HepG2 (cell line): Measurements from ENCODE around the gene RBBP8NL. TPM values are rescaled to one million over a fixed set of nuclear protein-coding genes. Genes with fewer than 3 reads are reported as not detected.

ENCODE experiments used
- AGO2 ChIP-seq: fragments of 200-400 bp; formaldehyde crosslinking; optimal IDR thresholded peaks from 2 replicates; pipeline ENCODE3; 2017; ENCODE audit warnings: mild to moderate bottlenecking, low read depth, low read length, moderate library complexity
- ATAD3A ChIP-seq: sonication (generic); formaldehyde crosslinking; IDR thresholded peaks from 2 replicates; pipeline ENCODE4 v1.4.0; 2020; ENCODE audit warnings: missing genetic modification reagents
- CBFB ChIP-seq: sonication (generic); formaldehyde crosslinking; IDR thresholded peaks from 2 replicates; pipeline ENCODE4 v1.4.0; 2020; ENCODE audit warnings: missing genetic modification reagents
- CHD4 ChIP-seq: fragments of 200-600 bp; sonication (generic); IDR thresholded peaks from 2 replicates; pipeline ENCODE4 v1.7.0; 2017; ENCODE audit warnings: mild to moderate bottlenecking, low read length, borderline replicate concordance
- CREB3 ChIP-seq: sonication (generic); formaldehyde crosslinking; IDR thresholded peaks from 2 replicates; pipeline ENCODE4 v1.5.0; 2020; ENCODE audit warnings: missing genetic modification reagents
- HMG20A ChIP-seq: IDR thresholded peaks from 2 replicates; pipeline ENCODE4 v1.6.1; 2016; ENCODE audit warnings: borderline replicate concordance
- HNF1B ChIP-seq: sonication (generic); formaldehyde crosslinking; IDR thresholded peaks from 2 replicates; pipeline ENCODE4 v1.5.1; 2020; ENCODE audit warnings: mild to moderate bottlenecking, moderate library complexity, missing genetic modification reagents
- KLF16 ChIP-seq, 2 experiments: sonication (generic) in 1 of 2; formaldehyde crosslinking in 1 of 2; IDR thresholded peaks; 2 replicates each; pipeline versions ENCODE4 v1.6.1 to v1.8.0; 2016 to 2023; ENCODE audit warnings: missing genetic modification reagents in 2 of 2, missing compliant biosample characterization in 1 of 2
- MEIS1 ChIP-seq: sonication (generic); formaldehyde crosslinking; IDR thresholded peaks from 2 replicates; pipeline ENCODE4 v1.9.0; 2021; ENCODE audit warnings: mild to moderate bottlenecking, missing genetic modification reagents, moderate library complexity, borderline replicate concordance
- MLX ChIP-seq: IDR thresholded peaks from 2 replicates; pipeline ENCODE4 v1.6.1; 2016
- SALL2 ChIP-seq: sonication (generic); formaldehyde crosslinking; IDR thresholded peaks from 2 replicates; pipeline ENCODE4 v1.8.1; 2023; ENCODE audit warnings: mild to moderate bottlenecking, missing genetic modification reagents, inconsistent platforms
- SIN3A ChIP-seq: IDR thresholded peaks from 2 replicates; pipeline ENCODE4 v1.6.1; 2011; ENCODE audit warnings: low read depth, mild to moderate bottlenecking, control low read depth, low read length, borderline replicate concordance
- SIX4 ChIP-seq: sonication (generic); formaldehyde crosslinking; IDR thresholded peaks from 2 replicates; pipeline ENCODE4 v1.4.0; 2020; ENCODE audit warnings: missing genetic modification reagents
- SKI ChIP-seq: fragments of 450-650 bp; IDR thresholded peaks from one replicate; pipeline ENCODE4 v1.6.1; 2018; ENCODE audit warnings: mild to moderate bottlenecking; ENCODE audit not compliant: partially characterized antibody
- SMAD1 ChIP-seq: sonication (generic); formaldehyde crosslinking; IDR thresholded peaks from 2 replicates; pipeline ENCODE4 v1.4.0; 2020; ENCODE audit warnings: missing genetic modification reagents, low read depth, mild to moderate bottlenecking, borderline replicate concordance
- SNAPC4 ChIP-seq: sonication (generic); formaldehyde crosslinking; IDR thresholded peaks from 2 replicates; pipeline ENCODE4 v1.4.0; 2020; ENCODE audit warnings: mild to moderate bottlenecking, missing genetic modification reagents
- ZNF101 ChIP-seq: sonication (generic); formaldehyde crosslinking; IDR thresholded peaks from 2 replicates; pipeline ENCODE4 v1.4.0; 2020; ENCODE audit warnings: mild to moderate bottlenecking, low read depth, missing genetic modification reagents, borderline replicate concordance
- ZNF484 ChIP-seq: sonication (generic); formaldehyde crosslinking; IDR thresholded peaks from 2 replicates; pipeline ENCODE4 v1.5.1; 2020; ENCODE audit warnings: mild to moderate bottlenecking, low read depth, missing genetic modification reagents, borderline replicate concordance
- ZNF629 ChIP-seq: sonication (generic); formaldehyde crosslinking; conservative IDR thresholded peaks from 2 replicates; pipeline ENCODE4 v1.5.0; 2020; ENCODE audit warnings: missing genetic modification reagents
- ZNF772 ChIP-seq: sonication (generic); formaldehyde crosslinking; IDR thresholded peaks from 2 replicates; pipeline ENCODE4 v1.5.0; 2020; ENCODE audit warnings: mild to moderate bottlenecking, missing genetic modification reagents
- ZNF816 ChIP-seq: sonication (generic); formaldehyde crosslinking; IDR thresholded peaks from 2 replicates; pipeline ENCODE4 v1.8.0; 2022; ENCODE audit warnings: missing genetic modification reagents, mild to moderate bottlenecking, borderline replicate concordance
- polyA plus RNA-seq, 8 experiments: library from polyadenylated mRNA; depleted of rRNA in 3 of 8; stranded (reverse) in 7 of 8; unstranded in 1 of 8; fragments of >200 nt; fragmentation: Illumina TruSeq in 4 of 8; extraction: Trizol in 4 of 8; gene quantifications; 2 replicates each; pipeline versions ENCODE4 v1.2.1 to v1.2.3, GENCODE V29; 2011 to 2016; ENCODE audit warnings: low read depth in 4 of 8, missing spikeins in 1 of 8, mixed read lengths in 1 of 8; ENCODE audit not compliant: insufficient read depth in 1 of 8
- total RNA-seq, 5 experiments: library from RNA; depleted of rRNA; stranded (reverse); fragments of >200 nt; fragmentation: Illumina TruSeq; extraction: Trizol; gene quantifications; 2 replicates each; pipeline ENCODE4 v1.2.3, GENCODE V29; 2016; ENCODE audit warnings: low read depth in 1 of 5

RBBP8NL gene
- total and polyA plus RNA-seq, 2 of the 13 experiments (the other 11 are each of a cell fraction or from before 2014, with no cell fraction given) = 0.69 to 0.86 TPM

- peak; percentile 23 for TF ChIP-seq SKI
- 0 out of 2 replicates have a peak, but pooled peaks have one; percentile 50 for TF ChIP-seq MEIS1
- TF ChIP-seq SMAD1 (CRISPR knock-in tag) = 0 out of 2 replicates have a peak, but pooled peaks have one; percentile 33
- TF ChIP-seq ATAD3A (CRISPR knock-in tag) = peak; percentile 19; the same call in 1 of the 2 replicates
- peak; percentile 43; the same call in 1 of the 2 replicates for TF ChIP-seq ZNF629 (CRISPR knock-in tag)
- TF ChIP-seq CBFB (CRISPR knock-in tag) = peak; percentile 12; the same call in 1 of the 2 replicates
- no peak; the same call in 1 of the 2 replicates for TF ChIP-seq CHD4
- no peak for TF ChIP-seq HMG20A
- TF ChIP-seq KLF16 (CRISPR knock-in tag; IDR thresholded peaks at IDR 0.05) = peak in 1 of 2 experiments; percentile 98; a peak in 2 of 4 replicates
- TF ChIP-seq SIX4 = peak; percentile 6; the same call in 1 of the 2 replicates
- no peak for TF ChIP-seq MLX
- peak; percentile 90; the same call in 1 of the 2 replicates for TF ChIP-seq ZNF816 (CRISPR knock-in tag)
- 0 out of 2 replicates have a peak, but pooled peaks have one; percentile 20 for TF ChIP-seq SIN3A
- peak; percentile 40; the same call in 1 of the 2 replicates for TF ChIP-seq SALL2 (CRISPR knock-in tag)
- TF ChIP-seq CREB3 = no peak
- no peak for TF ChIP-seq HNF1B (CRISPR knock-in tag)
- peak; percentile 93; the same call in 1 of the 2 replicates for TF ChIP-seq ZNF101
- peak; percentile 86 for TF ChIP-seq ZNF772 (CRISPR knock-in tag)
- TF ChIP-seq AGO2 = peak; percentile 99
- no peak; the same call in 1 of the 2 replicates for TF ChIP-seq SNAPC4 (CRISPR knock-in tag)
- peak; percentile 89; the same call in 1 of the 2 replicates for TF ChIP-seq ZNF484
Observed at GRCh38 chr20:62367633-62368391, 59.5 kb downstream of the RBBP8NL start (continued).
